ACC112 (cell line): ENCODE measurements around the gene CREB5.

Experiments
- H2AFZ ChIP-seq: fragments of 200-600 bp; sonication (generic); one replicate; pipeline ENCODE4 v1.6.0; 2017; ENCODE audit warnings: antibody characterized with exemption, low read length; ENCODE audit not compliant: unreplicated experiment
- H3K27ac ChIP-seq: fragments of 200-600 bp; sonication (generic); 2 replicates; pipeline ENCODE4 v1.5.1; 2014; ENCODE audit warnings: low read depth, mild to moderate bottlenecking, antibody characterized with exemption, low read length, moderate library complexity
- H3K27me3 ChIP-seq: fragments of 200-600 bp; sonication (generic); 2 replicates; pipeline ENCODE4 v1.6.1; 2014; ENCODE audit warnings: mild to moderate bottlenecking, antibody characterized with exemption, low read length, moderate library complexity, mixed read lengths; ENCODE audit not compliant: insufficient read depth
- H3K36me3 ChIP-seq: fragments of 200-600 bp; sonication (generic); 2 replicates; pipeline ENCODE4 v1.6.1; 2016; ENCODE audit warnings: mild to moderate bottlenecking, antibody characterized with exemption, low read length, moderate library complexity, mixed read lengths; ENCODE audit not compliant: insufficient read depth
- H3K4me1 ChIP-seq: fragments of 200-600 bp; sonication (generic); one replicate; pipeline ENCODE4 v1.6.1; 2016; ENCODE audit warnings: low read length, mixed read lengths; ENCODE audit not compliant: insufficient read depth, unreplicated experiment, control insufficient read depth
- H3K4me3 ChIP-seq: fragments of 200-600 bp; sonication (generic); 2 replicates; pipeline ENCODE4 v1.5.1; 2014; ENCODE audit warnings: mild to moderate bottlenecking, low read depth, low read length
- H3K79me2 ChIP-seq: fragments of 200-600 bp; sonication (generic); one replicate; pipeline ENCODE4 v1.6.0; 2016; ENCODE audit warnings: low read length; ENCODE audit not compliant: control insufficient read depth, unreplicated experiment, insufficient read depth

CREB5 gene

DNA sequence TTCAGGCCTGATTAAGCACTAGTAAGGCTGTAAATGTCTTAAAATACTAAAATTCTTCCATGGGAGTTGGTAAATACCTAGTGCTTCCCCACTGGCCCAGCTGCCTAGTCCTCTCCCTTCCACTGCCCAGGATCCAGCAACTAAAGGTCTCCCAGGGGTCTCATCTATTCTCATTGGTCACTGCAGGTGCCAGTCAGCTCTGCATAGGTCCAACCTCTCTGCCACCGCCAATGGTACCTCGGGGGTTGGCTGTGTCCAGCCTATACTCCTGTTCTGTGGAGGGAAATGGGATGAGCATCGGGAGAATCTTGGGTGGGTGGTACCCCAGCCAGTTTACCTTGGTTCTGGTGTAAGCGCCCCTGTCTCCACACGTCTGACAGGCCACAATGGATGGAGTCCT is 6.1 kb upstream of the CREB5 start:
- H3K4me3 ChIP-seq = 0 out of 2 replicates have a peak overlapping the region, but pooled peaks have one; percentile 2
- peak overlapping the region; percentile 85 for H3K27ac ChIP-seq
- H2AFZ ChIP-seq = no peak overlapping the region
- H3K36me3 ChIP-seq = no peaks in the 10 kb centered on the region
- no peaks in the 10 kb centered on the region for H3K79me2 ChIP-seq
- peaks cover 41% of the 10 kb centered on the region for H3K4me1 ChIP-seq
- H3K27me3 ChIP-seq = no peaks in the 10 kb centered on the region

DNA sequence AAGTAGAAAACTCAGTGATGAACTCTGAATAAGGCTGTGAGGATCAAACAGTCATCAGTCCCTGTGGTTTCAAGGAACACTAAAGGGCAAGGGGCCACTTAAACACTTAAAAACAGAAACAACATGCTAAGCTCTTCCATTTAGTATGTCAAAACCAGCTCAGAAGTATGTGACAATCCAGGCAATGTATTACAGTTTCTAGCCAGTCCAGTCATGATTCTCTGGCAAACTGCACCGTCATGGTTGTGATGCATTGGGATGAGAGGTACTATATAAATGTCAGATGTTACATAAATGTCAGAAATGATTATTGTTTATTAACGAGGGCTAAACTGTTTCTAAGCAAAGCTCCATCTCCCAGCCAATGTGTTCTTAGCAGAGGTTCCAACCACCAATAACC is 4.7 kb upstream of the CREB5 start:
- Histone ChIP-seq H3K4me3 (no peak overlapping the region), H3K27ac (peak overlapping the region; percentile 39), H3K27me3 (no peaks in the 10 kb centered on the region), H2AFZ (no peak overlapping the region), H3K4me1 (peaks cover 44% of the 10 kb centered on the region), H3K79me2 (no peaks in the 10 kb centered on the region), H3K36me3 (no peaks in the 10 kb centered on the region)

DNA sequence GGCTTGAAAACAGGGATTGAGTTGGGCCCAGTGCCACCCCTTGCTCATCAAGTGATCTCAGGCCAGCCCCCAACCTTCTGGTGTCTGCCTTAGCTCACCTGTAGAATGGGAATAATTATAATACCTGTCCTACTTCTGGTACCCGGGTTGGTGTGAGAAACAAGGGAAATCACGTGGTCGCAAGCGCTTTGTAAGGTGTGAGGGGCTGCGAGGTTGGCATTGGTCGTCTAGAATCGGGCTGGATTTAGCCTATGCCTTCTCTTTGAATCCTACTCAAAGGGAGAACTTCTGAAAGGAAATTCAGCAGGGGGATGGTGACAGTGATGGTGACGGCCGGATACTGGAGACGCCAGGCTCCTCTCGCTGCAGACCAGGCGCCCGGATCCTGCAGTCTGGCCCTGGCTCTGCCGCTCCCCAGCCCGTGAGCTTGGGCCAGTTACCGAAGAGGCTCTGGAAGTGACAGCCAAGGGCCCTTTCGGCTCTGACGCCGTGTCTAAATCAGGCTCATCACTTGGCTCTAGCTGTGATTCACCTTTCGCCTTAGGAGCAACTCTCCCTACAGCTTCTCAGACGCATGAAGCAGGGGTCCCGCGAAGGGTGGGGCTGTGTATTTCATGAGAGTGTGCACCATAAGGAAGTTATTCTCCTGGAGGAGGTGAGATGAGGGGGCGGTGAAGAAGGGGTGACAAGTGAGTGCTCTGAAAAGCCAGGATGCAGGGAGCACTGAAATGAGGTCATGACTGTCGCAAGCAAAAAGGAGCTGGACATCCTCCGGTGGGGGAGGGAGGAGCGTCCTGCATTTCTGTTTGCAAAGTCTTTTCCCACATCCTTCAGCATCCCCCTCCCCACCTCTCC is 4.0 kb upstream of the CREB5 start:
- Histone ChIP-seq H3K27ac (peak overlapping the region; percentile 39), H3K4me1 (peaks cover 44% of the 10 kb centered on the region)

DNA sequence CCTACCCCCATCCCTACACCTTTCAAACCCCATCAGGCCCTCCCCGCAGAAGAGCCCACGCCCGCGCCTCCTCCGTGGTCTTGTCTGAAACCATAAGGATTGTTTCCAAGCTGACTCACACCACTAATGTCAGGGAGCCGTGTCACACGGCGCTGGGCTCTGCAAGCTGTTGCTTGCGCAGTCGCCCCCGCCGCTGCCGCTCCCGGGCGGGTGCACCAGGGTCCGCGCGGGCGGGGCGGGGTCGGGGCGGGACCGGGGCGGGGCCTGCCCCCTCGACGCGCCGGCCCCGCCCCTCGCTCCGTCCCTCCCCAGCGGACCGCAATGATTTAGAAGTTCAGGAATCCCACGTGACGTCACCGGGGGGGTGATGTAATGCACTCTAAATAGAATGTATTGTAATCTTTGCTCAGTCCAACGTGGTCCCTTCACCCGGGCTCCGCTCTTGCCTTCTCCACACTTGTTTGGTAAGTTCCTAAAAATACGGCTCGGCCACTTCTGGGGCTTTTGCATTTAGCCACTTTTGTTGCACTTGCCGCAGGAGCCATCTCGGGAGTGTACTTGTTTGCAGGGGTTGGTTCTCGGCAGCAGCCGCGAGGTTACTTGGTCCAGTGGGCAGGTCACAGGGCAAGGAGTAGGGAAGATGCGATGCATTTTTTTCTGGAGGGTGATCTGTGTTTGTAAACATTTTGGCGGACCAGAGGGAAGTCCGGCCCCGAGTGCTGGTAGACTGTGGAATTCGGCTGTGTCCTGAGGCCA is 3.2 kb upstream of the CREB5 start:
- Histone ChIP-seq H2AFZ (no peak overlapping the region), H3K36me3 (no peaks in the 10 kb centered on the region), H3K79me2 (no peaks in the 10 kb centered on the region), H3K4me1 (peaks cover 44% of the 10 kb centered on the region), H3K4me3 (peak overlapping the region; percentile 83), H3K27ac (peak overlapping the region; percentile 67), H3K27me3 (no peaks in the 10 kb centered on the region)

More for the DNA sequence above, 4.0 kb upstream of the CREB5 start:
- H3K79me2 ChIP-seq = no peaks in the 10 kb centered on the region
- H3K27me3 ChIP-seq = no peaks in the 10 kb centered on the region
- H2AFZ ChIP-seq = no peak overlapping the region
- 0 out of 2 replicates have a peak overlapping the region, but pooled peaks have one; percentile 21 for H3K4me3 ChIP-seq
- H3K36me3 ChIP-seq = no peaks in the 10 kb centered on the region

DNA sequence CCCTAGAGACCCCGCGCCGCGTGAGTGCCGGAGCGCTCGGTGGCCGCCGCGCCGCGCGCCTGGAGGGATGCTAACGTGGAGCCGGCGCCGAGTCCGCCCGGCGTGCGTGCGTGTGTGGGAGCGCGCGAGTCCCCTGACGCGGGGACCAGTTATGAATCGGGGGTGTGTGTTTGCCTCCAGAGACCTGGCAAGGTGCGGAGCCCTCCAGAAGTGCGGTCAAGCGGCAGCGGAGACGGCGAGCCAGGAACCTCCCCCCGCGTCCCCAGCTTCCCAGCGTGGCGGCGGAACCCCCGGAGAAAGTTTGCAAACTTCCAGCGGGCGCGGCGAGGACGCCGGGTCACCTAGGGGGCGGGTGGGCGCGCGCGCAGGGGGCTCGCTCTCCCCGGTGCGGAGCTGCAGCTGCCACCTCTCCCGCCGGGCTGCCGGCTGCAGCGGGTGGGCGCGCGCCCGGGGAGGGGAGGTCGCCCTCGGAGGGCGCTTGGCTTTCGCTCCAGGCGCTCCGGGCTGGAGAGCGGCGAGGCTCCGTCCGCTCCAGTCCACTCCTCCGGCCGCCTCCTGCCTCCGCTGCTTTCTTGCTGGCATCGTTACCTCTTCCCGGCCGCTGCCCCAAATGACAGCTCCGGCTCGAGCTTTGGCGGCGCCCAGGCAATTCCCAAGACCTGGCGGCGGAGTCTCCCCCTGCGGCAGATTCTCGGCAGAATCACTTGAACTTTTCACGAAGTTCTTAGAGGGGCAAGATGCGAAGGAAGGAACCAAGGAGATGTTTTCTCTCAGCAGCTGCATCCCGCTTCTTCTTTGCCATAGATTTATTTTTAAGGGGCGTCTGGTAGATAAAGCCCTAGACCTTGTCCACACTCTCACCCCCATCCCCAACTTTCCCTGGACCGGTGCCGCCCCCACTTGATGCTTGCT is 2.3 kb upstream of the CREB5 start:
- H3K36me3 ChIP-seq = no peaks in the 10 kb centered on the region
- no peaks in the 10 kb centered on the region for H3K79me2 ChIP-seq
- H3K4me3 ChIP-seq = peak overlapping the region; percentile 83
- H3K27me3 ChIP-seq = no peaks in the 10 kb centered on the region
- peak overlapping the region; percentile 67; the same call in 1 of the 2 replicates for H3K27ac ChIP-seq
- H3K4me1 ChIP-seq = peaks cover 44% of the 10 kb centered on the region
- H2AFZ ChIP-seq = no peak overlapping the region

DNA sequence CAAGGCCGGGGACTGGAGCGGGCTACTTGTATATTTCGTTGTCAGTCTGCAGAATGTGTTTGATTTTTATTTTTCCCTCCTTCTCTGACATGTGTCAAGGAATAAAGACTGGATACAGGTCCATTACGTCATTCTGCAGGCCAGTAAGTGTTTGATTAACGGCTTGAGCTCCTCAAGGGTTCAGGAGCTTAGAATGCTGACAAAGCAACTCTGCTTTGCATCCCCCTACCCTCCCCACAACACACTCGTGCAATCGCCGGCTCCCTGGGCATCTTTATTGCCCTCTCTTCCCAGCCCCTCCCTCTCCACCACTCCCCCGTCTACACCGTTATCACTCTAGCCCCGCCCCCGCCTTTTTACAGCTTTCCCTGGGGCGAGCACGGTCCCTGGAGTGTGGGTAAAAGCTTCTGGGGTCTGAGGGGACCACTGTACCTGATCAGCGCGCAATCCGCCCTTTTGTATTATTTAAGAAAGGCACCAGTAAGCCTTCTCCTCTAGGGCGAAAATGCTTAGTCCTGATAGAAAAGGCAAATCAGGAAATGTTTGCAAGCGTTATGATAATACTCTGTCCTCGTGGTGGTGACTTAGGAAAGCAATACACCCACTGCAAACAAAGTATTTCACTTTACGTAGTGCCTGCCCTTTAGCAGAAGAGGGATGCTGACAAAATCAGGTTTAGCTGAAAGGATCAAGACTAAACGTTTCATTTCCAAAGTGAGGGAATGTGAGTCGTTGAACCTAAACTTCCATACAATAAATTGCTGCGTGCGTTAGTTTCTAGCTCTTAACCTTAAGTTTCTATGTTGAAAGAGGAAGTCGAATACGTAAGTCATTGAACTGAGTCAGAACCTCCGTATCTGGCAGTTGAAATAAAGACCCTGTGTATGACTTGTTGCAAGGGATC is 1.4 kb upstream of the CREB5 start:
- peaks cover 38% of the 10 kb centered on the region for H3K4me1 ChIP-seq
- peak overlapping the region; percentile 83 for H3K4me3 ChIP-seq
- H3K27me3 ChIP-seq = no peaks in the 10 kb centered on the region
- H2AFZ ChIP-seq = no peak overlapping the region
- H3K79me2 ChIP-seq = no peaks in the 10 kb centered on the region
- peak overlapping the region; percentile 41; the same call in 1 of the 2 replicates for H3K27ac ChIP-seq
- H3K36me3 ChIP-seq = no peaks in the 10 kb centered on the region

DNA sequence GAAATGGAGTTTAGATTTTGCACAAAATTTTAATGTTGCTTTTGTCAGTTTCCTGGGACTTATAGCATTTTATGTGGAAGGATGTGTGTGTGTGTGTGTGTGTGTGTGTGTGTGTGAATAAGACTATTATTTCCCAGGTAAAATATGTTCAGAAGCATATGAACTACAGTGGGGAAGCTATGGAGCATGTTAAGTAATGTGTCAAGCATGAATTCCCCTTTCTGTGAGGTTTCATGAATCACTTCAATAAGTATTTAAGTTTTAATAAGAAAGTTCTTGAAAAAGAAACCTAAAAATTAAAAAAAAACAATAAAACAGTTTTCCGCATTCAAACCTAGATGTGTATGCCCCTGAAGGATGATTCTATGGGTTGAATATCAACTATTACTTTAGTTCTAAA is 693 bp downstream of the CREB5 start:
- H3K27ac ChIP-seq = no peak overlapping the region
- no peak overlapping the region for H2AFZ ChIP-seq
- H3K79me2 ChIP-seq = no peaks in the 10 kb centered on the region
- H3K36me3 ChIP-seq = no peaks in the 10 kb centered on the region
- no peaks in the 10 kb centered on the region for H3K27me3 ChIP-seq
- H3K4me3 ChIP-seq = no peak overlapping the region
- peaks cover 21% of the 10 kb centered on the region for H3K4me1 ChIP-seq

- H3K4me3 ChIP-seq = no peak overlapping the region
- no peaks in the 10 kb centered on the region for H3K36me3 ChIP-seq
- H3K27ac ChIP-seq = no peak overlapping the region
- H3K79me2 ChIP-seq = no peaks in the 10 kb centered on the region
- H2AFZ ChIP-seq = no peak overlapping the region
- H3K27me3 ChIP-seq = no peaks in the 10 kb centered on the region
- H3K4me1 ChIP-seq = peaks cover 10% of the 10 kb centered on the region
Observed at GRCh38 chr7:28414453-28414852, 2.1 kb downstream of the CREB5 start.

GRCh38 chr7:28417321-28417940 is 5.1 kb downstream of the CREB5 start:
- Histone ChIP-seq H3K27ac (no peak overlapping the region), H2AFZ (no peak overlapping the region), H3K79me2 (no peaks in the 10 kb centered on the region), H3K36me3 (no peaks in the 10 kb centered on the region), H3K4me3 (no peak overlapping the region), H3K4me1 (peaks cover 3% of the 10 kb centered on the region), H3K27me3 (no peaks in the 10 kb centered on the region)
